Stimulated activated CD4-positive, alpha-beta T cell treated with anti-CD3 and anti-CD28 coated beads, Interleukin-2, amount 100 ng/mL, for 4 hours (primary cell): ENCODE data around the gene PYM1.
"Not testable (repeated sequence)": the region's sequence is repeated elsewhere in the genome, so short reads cannot be mapped to it uniquely, and the experiment has no call there.

Source experiments
- DNase-seq: peaks from one replicate; pipeline ENCODE4 v3.0.0-alpha.2; 2020; ENCODE audit warnings: low read depth

PYM1 gene

GRCh38 chr12:55938826-55939501, 11.3 kb upstream of the PYM1 start:
- no peak for DNase-seq

- DNase-seq = no peak
Measured at GRCh38 chr12:55937981-55938380, 10.3 kb upstream of the PYM1 start.

DNA sequence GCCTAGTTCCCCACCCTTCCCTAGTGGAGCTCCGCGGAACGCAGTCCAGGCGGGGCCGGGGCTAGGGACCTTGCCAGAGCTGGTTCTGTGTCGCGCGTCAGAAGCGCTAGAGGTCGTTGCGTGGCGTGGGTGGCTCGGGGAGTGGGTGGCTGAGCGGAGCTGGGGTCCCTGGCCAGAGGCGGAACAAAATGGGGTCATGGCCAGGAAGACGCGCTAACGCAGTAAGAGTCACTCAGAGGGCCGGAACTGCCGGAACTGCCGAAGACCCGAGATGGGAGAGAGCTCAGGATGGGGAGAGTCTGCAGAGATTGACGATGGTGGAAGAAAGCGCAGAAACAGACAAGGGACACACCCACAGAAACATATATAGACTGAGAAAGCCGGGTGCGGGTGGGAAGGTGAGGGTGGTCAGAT, 8.1 kb upstream of the PYM1 start:
- DNase-seq = peak; percentile 41

DNA sequence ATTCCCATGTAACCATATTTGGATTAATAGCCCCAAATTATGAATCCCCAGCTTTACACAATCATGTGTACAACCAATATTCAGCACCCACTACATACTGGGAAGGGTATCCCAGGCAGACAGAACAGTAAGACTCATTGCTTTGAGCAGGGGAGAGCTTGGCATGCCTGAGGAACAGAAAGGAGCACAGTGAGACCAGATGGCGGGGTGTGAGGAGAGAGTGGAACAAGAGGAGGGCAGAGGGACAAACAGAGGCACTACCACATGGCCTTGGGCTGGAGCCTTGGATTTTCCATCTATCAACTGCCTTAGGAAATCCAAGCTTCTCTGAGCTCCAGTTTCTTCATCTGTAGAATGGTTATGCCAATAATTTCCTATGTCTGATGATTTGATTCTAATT, 7.1 kb upstream of the PYM1 start:
- DNase-seq = no peak

DNA sequence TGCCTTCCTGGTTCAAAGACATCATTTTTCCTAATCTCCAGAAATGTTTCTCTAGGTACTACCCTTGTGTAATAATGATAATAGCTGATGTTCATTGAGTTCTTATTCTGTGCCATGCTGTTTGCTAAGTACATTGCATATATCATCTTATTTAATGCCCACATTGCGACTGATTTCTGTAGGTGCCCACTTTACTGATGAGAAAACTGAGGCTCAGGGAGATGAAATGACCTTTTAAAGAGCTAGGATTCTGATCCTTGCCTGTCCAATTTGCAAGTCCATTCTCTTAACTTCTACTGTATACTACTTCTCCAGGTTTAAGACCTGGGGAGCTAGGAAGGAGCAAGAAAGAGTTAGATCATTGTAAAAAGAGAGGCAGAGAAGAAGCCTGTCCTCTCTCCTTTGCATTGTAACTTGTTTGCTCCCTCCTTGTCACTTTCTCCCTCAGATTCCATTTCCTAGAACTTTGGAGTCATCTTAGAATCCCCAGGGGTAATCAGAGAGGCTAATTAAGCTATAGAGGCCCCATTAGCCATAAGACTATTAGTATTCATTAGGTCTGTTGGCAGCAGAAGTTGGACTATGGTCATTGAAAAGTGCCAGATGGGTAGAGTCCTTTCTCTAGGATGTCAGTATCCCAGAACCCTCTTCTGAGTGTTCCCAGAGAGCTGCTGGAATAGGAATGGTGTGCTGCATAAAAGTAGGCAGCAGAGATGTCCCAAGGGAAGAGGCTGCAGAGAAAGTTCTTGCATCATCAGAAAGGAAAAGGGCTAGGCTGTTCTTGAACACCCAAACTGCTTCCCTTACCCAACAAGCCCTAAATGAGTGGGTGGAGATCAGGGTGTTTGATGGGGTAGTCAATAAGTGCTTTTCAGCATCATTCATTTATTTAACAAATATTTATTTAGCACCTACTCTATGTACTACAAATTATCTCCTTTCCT, 6.4 kb upstream of the PYM1 start:
- no peak for DNase-seq

- DNase-seq = no peak
Measured at GRCh38 chr12:55933169-55933798, 5.6 kb upstream of the PYM1 start.

DNA sequence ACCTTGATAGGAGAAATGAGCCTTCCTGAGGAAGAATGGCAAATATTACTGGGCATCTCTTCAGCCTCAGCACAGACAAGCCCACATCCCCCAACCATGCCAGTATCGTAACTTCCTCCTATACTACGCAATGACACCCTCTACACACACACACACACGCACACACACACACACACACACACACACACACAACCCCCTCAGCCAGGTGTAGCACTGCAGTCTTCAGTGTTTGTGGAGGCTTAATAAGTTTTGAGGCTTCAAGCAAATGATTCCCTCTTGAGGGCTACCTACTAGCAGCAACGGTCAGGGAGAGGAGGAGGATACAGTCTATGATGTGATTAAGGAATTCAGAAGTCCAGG, 4.8 kb upstream of the PYM1 start:
- peak; percentile 36 for DNase-seq

- DNase-seq = no peak
Measured at GRCh38 chr12:55931780-55932550, 4.3 kb upstream of the PYM1 start.

DNA sequence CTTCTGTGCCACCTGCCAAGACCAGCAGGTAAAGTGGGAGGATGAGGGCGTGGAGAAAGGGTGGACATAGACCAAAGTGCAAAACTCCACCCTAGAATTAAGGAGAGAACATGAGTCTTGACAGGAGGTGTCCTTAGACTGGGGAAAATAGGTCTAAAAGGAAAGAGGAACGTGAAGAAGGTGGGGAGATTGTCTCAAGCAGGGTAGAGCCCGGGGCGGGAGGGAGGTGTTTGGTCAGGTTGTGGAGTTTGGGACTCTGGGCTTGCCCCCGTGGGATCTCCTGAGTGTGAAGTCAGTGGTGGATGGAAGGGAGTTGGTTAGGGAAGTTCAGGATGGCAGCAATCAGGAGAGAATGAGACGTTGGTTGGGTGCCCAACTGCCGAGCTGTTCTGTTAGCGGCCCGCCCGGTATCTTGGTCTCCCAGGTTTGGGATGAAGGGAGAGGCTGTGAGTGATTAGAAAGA, 3.7 kb upstream of the PYM1 start:
- no peak for DNase-seq

DNA sequence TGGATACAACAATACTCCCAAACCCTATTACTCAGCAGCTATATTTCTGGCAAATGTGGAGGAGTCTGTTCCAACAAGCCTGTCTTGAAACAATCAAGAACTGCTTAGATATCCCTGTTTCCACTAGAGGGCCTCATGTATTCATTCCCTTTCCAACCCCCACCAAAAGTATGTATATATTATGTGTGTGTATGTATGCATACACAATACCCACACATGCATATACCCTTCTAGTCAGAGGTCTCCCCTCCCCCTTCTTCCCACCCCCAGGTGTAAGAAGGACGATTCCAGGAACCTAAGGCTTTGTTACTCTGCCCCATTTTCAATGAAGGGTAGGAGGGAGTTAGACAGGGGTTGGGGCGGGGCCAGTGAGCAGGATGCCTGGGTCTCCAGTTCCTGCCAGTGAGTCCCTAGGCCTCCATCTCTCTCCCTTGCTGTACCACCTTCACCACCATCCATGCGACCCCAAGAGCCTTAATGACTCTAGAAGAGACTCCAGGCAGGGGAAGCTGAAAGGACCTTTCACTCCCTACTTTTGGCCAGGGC, 3.1 kb upstream of the PYM1 start, which contains the start of gene DGKA:
TSS of gene DGKA (plus strand) at position 392 of the 546 bp plus-strand sequence. CDS start 5,342 bp downstream, outside the sequence.
- DNase-seq = peak; percentile 63

DNA sequence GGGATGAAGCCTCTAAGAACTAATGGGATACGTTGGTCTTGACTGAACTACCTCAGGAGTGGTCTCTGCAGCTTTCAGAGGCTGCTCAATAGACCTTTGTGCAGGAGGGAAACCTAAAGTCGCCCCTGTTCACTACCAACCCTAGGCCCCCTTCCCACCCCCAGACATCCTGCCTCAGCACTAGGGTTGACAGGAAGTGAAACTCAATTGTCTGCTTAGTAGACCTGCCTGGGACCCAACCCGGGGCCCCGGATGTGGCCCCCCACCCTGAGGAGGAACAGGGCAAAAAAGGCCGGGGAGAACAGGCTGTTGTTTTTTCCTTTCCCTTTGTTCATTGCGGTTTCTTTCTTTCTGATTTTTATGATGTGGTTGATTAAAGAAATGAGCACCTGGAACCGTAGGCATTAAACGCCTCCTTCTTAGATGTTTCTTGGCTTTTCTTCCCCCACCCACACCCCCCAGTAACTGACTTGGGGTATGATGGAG, 1.7 kb upstream of the PYM1 start:
- peak; percentile 85 for DNase-seq

DNA sequence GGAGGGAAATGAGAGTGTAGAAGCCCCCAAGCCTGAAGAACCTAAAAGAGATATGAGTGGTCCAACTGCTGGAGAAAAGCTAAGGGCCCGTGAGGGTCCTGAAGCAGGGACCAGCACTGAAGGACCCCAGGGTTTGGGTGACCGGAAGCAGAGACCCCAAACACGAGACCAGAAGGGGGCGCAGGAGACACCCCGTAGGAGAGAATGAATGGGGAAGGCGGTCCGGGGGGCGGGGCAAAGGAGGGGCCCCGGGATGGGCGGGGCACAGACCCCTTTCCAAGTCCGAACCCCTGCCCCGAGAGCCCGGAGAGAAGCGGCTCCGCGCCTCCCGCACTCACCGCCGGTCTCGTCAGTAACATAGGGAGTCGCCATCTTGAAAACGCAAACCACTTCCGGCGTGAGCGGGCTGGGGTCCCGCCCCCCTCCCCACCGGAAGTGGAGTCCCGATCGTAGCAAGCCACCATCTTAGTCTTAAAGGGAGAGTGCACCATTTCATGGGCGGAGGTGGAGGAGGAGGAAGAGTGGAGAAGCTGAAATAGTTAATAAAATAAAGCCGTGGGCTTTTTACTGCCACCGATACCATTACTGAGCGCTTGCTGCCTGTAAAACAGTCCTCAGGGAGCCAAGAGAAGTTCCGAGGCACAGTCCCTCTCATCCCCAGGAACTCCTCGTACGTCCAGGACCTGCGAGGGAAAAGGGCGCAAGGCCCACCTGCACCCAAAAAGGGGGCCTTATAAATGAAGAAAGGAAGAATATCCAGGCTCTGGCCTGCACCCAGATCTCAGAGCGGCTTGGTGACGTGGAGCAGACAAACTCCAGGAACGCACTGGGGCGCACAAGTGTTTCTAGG, 731 bp downstream of the PYM1 start:
- DNase-seq = peak; percentile 83

DNA sequence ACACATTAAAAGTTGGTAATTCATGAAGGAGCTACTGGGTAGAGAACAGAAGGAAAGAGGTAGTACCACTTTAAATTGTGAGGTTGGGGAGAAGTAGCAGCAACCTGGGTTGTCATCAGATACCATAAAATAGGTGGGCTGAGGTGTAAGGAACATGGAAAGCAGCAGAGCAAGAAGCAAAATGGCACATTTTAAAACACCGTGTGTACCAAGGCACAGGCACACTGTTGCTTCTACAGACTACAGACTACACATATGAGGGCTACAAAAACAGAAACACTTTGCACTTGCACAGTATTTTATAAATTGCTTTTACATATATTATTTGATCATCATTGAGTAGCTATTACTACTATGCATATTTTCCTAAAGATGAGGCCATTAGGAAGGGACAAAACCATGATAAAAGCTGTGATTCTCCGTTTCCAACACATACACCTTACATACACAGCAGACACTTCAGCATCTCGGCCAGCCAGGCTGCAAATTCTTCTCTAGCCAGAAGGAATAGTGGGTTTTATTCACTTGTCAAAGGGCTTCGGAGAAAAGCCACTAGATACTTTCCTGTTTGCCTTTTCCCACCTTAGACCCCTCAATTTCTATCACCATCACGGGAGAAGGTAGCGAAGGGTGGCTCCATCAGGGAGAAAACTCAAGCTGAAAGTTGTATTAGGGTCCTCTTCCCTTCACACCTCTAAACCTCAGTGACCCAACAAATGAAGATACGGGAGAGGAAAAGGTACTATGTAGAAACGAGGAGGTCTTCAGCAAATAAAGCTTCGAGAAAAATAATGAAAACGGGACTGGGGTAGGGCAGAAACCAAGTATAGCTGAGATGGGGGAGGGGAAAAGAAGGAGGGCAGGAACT, 1.6 kb downstream of the PYM1 start:
- DNase-seq = no peak

- no peak for DNase-seq
Measured at GRCh38 chr12:55925371-55925770, 2.3 kb downstream of the PYM1 start.

GRCh38 chr12:55923648-55924047, 4.0 kb downstream of the PYM1 start:
- not testable (repeated sequence) for DNase-seq

- no peak for DNase-seq
Measured at GRCh38 chr12:55922126-55922525, 5.6 kb downstream of the PYM1 start.

DNA sequence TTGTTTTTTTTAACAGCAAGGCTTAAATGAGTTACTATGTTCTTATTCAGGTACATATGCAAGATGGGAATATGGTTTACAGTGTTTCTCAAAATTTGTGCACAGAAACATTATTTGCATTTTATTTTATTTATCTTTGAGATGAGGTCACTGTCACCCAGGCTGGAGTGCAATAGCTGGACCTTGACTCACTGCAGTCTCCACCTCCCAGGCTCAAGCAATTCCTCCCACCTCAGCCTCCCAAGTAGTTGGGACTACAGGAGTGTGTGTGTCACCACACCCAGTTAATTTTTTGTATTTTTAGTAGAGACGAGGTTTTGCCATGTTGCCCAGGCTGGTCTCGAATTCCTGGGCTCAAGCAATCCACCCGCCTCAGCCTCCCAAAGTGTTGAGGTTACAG, 8.7 kb downstream of the PYM1 start:
- DNase-seq = not testable (repeated sequence)

DNA sequence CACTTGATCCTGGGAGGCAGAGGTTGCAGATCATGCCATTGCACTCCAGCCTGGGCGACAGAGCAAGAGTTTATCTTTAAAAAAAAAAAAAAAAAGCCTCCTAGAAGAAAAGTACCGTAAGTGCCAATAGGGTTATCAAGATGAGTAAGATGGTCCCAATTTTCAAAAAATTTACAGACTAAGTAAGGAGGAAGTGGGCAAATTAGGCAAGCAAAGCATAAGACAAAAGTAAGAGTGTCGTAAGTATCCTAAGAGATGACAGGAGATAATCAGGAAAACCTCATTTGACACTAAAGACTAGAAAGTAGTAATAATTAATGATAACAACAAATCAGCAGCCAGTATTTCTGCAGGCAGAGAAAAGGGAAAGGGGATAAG, 12.2 kb downstream of the PYM1 start:
- DNase-seq = no peak

- DNase-seq = no peak
Measured at GRCh38 chr12:55912908-55913307, 14.8 kb downstream of the PYM1 start.

GRCh38 chr12:55909513-55909884, 18.2 kb downstream of the PYM1 start:
- DNase-seq = no peak
